HepG2 (cell line): Measurements from ENCODE around the gene RABL6. TPM values are rescaled to one million over a fixed set of nuclear protein-coding genes. Genes with fewer than 3 reads are reported as not detected.
A peak's percentile ranks its signal among the peaks of the same experiment; 100 is the strongest.

Experiments used
- ARID2 ChIP-seq: sonication (generic); formaldehyde crosslinking; IDR thresholded peaks from 2 replicates; pipeline ENCODE4 v1.8.1; 2022; ENCODE audit warnings: mild to moderate bottlenecking, missing genetic modification reagents, borderline replicate concordance
- ATM ChIP-seq: fragments of 450-650 bp; IDR thresholded peaks from 2 replicates; pipeline ENCODE4 v1.7.1; 2017; ENCODE audit warnings: mild to moderate bottlenecking, borderline replicate concordance
- KDM1A ChIP-seq: IDR thresholded peaks from 2 replicates; pipeline ENCODE4 v1.6.1; 2016; ENCODE audit warnings: missing compliant biosample characterization
- KLF12 ChIP-seq: sonication (generic); formaldehyde crosslinking; IDR thresholded peaks from 2 replicates; pipeline ENCODE4 v1.4.0; 2020; ENCODE audit warnings: missing genetic modification reagents, borderline replicate concordance
- MBNL3 ChIP-seq: fragments of 250-450 bp; sonication (Bioruptor Pico); conservative IDR thresholded peaks from 2 replicates; pipeline ENCODE4 v1.8.0; 2022; ENCODE audit warnings: mild to moderate bottlenecking, inconsistent platforms
- MTF2 ChIP-seq: sonication (generic); formaldehyde crosslinking; IDR thresholded peaks from 2 replicates; pipeline ENCODE4 v1.5.0; 2020; ENCODE audit warnings: missing genetic modification reagents, borderline replicate concordance
- RARA ChIP-seq: IDR thresholded peaks from 2 replicates; pipeline ENCODE4 v1.6.1; 2016; ENCODE audit warnings: missing genetic modification reagents, missing compliant biosample characterization
- RXRB ChIP-seq: IDR thresholded peaks from 2 replicates; pipeline ENCODE4 v1.6.1; 2016; ENCODE audit warnings: borderline replicate concordance, missing genetic modification reagents, missing compliant biosample characterization
- SAP130 ChIP-seq: IDR thresholded peaks from 2 replicates; pipeline ENCODE4 v1.6.1; 2016; ENCODE audit warnings: low read depth
- SOX6 ChIP-seq, 2 experiments: fragments of 450-650 bp in 1 of 2; sonication (generic) in 1 of 2; formaldehyde crosslinking in 1 of 2; IDR thresholded peaks; 2 replicates each; pipeline versions ENCODE4 v1.4.0 to v1.6.1; 2017 to 2020; ENCODE audit warnings: antibody characterized with exemption in 1 of 2, mild to moderate bottlenecking in 1 of 2, missing genetic modification reagents in 1 of 2
- polyA plus RNA-seq, 8 experiments: library from polyadenylated mRNA; depleted of rRNA in 3 of 8; stranded (reverse) in 7 of 8; unstranded in 1 of 8; fragments of >200 nt; fragmentation: Illumina TruSeq in 4 of 8; extraction: Trizol in 4 of 8; gene quantifications; 2 replicates each; pipeline versions ENCODE4 v1.2.1 to v1.2.3, GENCODE V29; 2011 to 2016; ENCODE audit warnings: low read depth in 4 of 8, missing spikeins in 1 of 8, mixed read lengths in 1 of 8; ENCODE audit not compliant: insufficient read depth in 1 of 8
- total RNA-seq, 5 experiments: library from RNA; depleted of rRNA; stranded (reverse); fragments of >200 nt; fragmentation: Illumina TruSeq; extraction: Trizol; gene quantifications; 2 replicates each; pipeline ENCODE4 v1.2.3, GENCODE V29; 2016; ENCODE audit warnings: low read depth in 1 of 5
- TF ChIP-seq, protein P1 (sequence below), 2 experiments: sonication (generic) in 1 of 2; formaldehyde crosslinking in 1 of 2; IDR thresholded peaks; 2 replicates each; pipeline versions ENCODE4 v1.4.0 to v1.6.1; 2018 to 2020; ENCODE audit warnings: missing genetic modification reagents in 2 of 2, borderline replicate concordance in 1 of 2, low read depth in 1 of 2, mild to moderate bottlenecking in 1 of 2, missing biosample characterization in 1 of 2
- TF ChIP-seq, protein P2 (sequence below): sonication (generic); formaldehyde crosslinking; IDR thresholded peaks from 2 replicates; pipeline ENCODE4 v1.8.0; 2022; ENCODE audit warnings: mild to moderate bottlenecking, missing genetic modification reagents; ENCODE audit not compliant: insufficient replicate concordance
- TF ChIP-seq, protein P3 (sequence below): sonication (generic); formaldehyde crosslinking; IDR thresholded peaks from 2 replicates; pipeline ENCODE4 v1.5.1; 2020; ENCODE audit warnings: mild to moderate bottlenecking, missing genetic modification reagents, borderline replicate concordance
- TF ChIP-seq, protein P4 (sequence below): sonication (generic); formaldehyde crosslinking; IDR thresholded peaks from 2 replicates; pipeline ENCODE4 v1.5.0; 2020; ENCODE audit warnings: mild to moderate bottlenecking, missing genetic modification reagents, moderate library complexity
- TF ChIP-seq, protein P5 (sequence below): sonication (generic); IDR thresholded peaks from 2 replicates; pipeline ENCODE4 v1.6.1; 2016; ENCODE audit warnings: low read depth, borderline replicate concordance
- TF ChIP-seq, protein P6 (sequence below): sonication (generic); formaldehyde crosslinking; IDR thresholded peaks from 2 replicates; pipeline ENCODE4 v1.4.0; 2020; ENCODE audit warnings: missing genetic modification reagents, mild to moderate bottlenecking, borderline replicate concordance

RABL6 gene
- total and polyA plus RNA-seq, 2 of the 13 experiments (the other 11 are each of a cell fraction or from before 2014, with no cell fraction given), result 81.5 to 125 TPM

DNA sequence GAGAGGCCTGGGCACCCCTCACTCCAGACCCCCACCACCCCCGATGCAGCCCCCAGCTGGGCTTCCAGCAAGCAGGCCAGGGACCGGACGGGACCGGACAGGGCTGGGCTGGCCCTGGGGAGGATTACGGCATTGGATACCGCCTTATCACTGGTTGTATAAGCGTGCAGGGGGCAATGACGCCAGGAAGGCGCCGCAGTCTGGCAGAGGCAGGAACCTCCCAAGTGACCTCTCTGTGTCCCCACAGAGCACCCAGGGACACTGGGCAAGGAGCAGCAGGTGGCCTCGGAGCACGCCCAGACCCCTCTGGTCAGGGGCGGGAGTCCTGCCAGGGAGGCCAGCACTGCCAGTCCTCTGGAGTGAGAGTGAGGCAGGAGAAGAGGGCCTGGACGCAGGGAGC lies 42.7 kb upstream of the RABL6 start (continued):
- TF ChIP-seq, protein P1, sequence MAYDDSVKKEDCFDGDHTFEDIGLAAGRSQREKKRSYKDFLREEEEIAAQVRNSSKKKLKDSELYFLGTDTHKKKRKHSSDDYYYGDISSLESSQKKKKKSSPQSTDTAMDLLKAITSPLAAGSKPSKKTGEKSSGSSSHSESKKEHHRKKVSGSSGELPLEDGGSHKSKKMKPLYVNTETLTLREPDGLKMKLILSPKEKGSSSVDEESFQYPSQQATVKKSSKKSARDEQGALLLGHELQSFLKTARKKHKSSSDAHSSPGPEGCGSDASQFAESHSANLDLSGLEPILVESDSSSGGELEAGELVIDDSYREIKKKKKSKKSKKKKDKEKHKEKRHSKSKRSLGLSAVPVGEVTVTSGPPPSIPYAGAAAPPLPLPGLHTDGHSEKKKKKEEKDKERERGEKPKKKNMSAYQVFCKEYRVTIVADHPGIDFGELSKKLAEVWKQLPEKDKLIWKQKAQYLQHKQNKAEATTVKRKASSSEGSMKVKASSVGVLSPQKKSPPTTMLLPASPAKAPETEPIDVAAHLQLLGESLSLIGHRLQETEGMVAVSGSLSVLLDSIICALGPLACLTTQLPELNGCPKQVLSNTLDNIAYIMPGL (CRISPR knock-in tag; IDR thresholded peaks at IDR 0.05; ENCODE audit: borderline replicate concordance in 1 of 2, low read depth in 1 of 2), result 0 out of 4 replicates have a peak, but pooled peaks of 1 of the 2 experiments have one; percentile 4
- TF ChIP-seq, protein P2, sequence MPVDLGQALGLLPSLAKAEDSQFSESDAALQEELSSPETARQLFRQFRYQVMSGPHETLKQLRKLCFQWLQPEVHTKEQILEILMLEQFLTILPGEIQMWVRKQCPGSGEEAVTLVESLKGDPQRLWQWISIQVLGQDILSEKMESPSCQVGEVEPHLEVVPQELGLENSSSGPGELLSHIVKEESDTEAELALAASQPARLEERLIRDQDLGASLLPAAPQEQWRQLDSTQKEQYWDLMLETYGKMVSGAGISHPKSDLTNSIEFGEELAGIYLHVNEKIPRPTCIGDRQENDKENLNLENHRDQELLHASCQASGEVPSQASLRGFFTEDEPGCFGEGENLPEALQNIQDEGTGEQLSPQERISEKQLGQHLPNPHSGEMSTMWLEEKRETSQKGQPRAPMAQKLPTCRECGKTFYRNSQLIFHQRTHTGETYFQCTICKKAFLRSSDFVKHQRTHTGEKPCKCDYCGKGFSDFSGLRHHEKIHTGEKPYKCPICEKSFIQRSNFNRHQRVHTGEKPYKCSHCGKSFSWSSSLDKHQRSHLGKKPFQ, result no peak
- TF ChIP-seq, protein P3, sequence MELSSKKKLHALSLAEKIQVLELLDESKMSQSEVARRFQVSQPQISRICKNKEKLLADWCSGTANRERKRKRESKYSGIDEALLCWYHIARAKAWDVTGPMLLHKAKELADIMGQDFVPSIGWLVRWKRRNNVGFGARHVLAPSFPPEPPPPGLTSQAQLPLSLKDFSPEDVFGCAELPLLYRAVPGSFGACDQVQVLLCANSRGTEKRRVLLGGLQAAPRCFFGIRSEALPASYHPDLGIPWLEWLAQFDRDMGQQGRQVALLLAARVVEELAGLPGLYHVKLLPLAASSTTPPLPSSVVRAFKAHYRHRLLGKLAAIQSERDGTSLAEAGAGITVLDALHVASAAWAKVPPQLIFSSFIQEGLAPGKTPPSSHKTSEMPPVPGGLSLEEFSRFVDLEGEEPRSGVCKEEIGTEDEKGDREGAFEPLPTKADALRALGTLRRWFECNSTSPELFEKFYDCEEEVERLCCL (CRISPR knock-in tag), result no peak
- TF ChIP-seq, protein P4, sequence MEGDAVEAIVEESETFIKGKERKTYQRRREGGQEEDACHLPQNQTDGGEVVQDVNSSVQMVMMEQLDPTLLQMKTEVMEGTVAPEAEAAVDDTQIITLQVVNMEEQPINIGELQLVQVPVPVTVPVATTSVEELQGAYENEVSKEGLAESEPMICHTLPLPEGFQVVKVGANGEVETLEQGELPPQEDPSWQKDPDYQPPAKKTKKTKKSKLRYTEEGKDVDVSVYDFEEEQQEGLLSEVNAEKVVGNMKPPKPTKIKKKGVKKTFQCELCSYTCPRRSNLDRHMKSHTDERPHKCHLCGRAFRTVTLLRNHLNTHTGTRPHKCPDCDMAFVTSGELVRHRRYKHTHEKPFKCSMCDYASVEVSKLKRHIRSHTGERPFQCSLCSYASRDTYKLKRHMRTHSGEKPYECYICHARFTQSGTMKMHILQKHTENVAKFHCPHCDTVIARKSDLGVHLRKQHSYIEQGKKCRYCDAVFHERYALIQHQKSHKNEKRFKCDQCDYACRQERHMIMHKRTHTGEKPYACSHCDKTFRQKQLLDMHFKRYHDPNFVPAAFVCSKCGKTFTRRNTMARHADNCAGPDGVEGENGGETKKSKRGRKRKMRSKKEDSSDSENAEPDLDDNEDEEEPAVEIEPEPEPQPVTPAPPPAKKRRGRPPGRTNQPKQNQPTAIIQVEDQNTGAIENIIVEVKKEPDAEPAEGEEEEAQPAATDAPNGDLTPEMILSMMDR (CRISPR knock-in tag), result peak; percentile 24; the same call in 1 of the 2 replicates
- no peak for TF ChIP-seq KLF12 (CRISPR knock-in tag)
- TF ChIP-seq SOX6 (IDR thresholded peaks at IDR 0.05), result no peak
- TF ChIP-seq SOX6 (CRISPR knock-in tag; IDR thresholded peaks at IDR 0.05), result no peak
- TF ChIP-seq RXRB (CRISPR knock-in tag), result peak; percentile 60; the same call in 1 of the 2 replicates
- no peak for TF ChIP-seq MTF2 (CRISPR knock-in tag)
- peak; percentile 25; the same call in 1 of the 2 replicates for TF ChIP-seq ATM
- no peak for TF ChIP-seq ARID2
- TF ChIP-seq RARA (CRISPR knock-in tag), result peak; percentile 83
- no peak for TF ChIP-seq MBNL3 (CRISPR knock-in tag)
- TF ChIP-seq, protein P5, sequence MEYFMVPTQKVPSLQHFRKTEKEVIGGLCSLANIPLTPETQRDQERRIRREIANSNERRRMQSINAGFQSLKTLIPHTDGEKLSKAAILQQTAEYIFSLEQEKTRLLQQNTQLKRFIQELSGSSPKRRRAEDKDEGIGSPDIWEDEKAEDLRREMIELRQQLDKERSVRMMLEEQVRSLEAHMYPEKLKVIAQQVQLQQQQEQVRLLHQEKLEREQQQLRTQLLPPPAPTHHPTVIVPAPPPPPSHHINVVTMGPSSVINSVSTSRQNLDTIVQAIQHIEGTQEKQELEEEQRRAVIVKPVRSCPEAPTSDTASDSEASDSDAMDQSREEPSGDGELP, result peak; percentile 9; the same call in 1 of the 2 replicates
- TF ChIP-seq, protein P6, sequence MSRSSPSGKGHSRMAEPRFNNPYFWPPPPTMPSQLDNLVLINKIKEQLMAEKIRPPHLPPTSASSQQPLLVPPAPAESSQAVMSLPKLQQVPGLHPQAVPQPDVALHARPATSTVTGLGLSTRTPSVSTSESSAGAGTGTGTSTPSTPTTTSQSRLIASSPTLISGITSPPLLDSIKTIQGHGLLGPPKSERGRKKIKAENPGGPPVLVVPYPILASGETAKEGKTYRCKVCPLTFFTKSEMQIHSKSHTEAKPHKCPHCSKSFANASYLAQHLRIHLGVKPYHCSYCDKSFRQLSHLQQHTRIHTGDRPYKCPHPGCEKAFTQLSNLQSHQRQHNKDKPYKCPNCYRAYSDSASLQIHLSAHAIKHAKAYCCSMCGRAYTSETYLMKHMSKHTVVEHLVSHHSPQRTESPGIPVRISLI (CRISPR knock-in tag), result no peak
- TF ChIP-seq KDM1A (CRISPR knock-in tag), result no peak
- peak; percentile 28; the same call in 1 of the 2 replicates for TF ChIP-seq SAP130 (CRISPR knock-in tag)
